HCT116 (cell line): ENCODE results near the gene NAGLU.
"Not testable (repeated sequence)": the region's sequence is repeated elsewhere in the genome, so short reads cannot be mapped to it uniquely, and the experiment has no call there.

ENCODE experiments used
- CEBPB ChIP-seq: IDR thresholded peaks from 2 replicates; pipeline ENCODE4 v1.6.1; 2012; ENCODE audit warnings: low read depth
- CTCF ChIP-seq, 3 experiments: fragments of 200-600 bp in 1 of 3; sonication (generic) in 1 of 3; IDR thresholded peaks in 2 of 3; conservative IDR thresholded peaks in 1 of 3; 2 replicates each; pipeline ENCODE4 v1.5.1; 2012 to 2017; ENCODE audit warnings: low read depth in 2 of 3, low read length in 2 of 3, antibody characterized with exemption in 1 of 3, borderline replicate concordance in 1 of 3, control low read depth in 1 of 3, mild to moderate bottlenecking in 1 of 3, mixed read lengths in 1 of 3, mixed run types in 1 of 3, moderate library complexity in 1 of 3; ENCODE audit not compliant: insufficient read depth in 1 of 3
- POLR2A ChIP-seq: IDR thresholded peaks from 2 replicates; pipeline ENCODE4 v1.7.0; 2011; ENCODE audit warnings: borderline replicate concordance; ENCODE audit not compliant: insufficient read depth, insufficient read length; ENCODE audit errors: extremely low read depth
- RAD21 ChIP-seq: IDR thresholded peaks from 2 replicates; pipeline ENCODE4 v1.6.1; 2012; ENCODE audit warnings: low read depth, mild to moderate bottlenecking
- SIN3A ChIP-seq: IDR thresholded peaks from 2 replicates; pipeline ENCODE4 v1.6.1; 2012; ENCODE audit warnings: low read depth
- YY1 ChIP-seq: IDR thresholded peaks from 2 replicates; pipeline ENCODE4 v1.6.1; 2011; ENCODE audit warnings: low read length, low read depth, moderate library complexity, mild to moderate bottlenecking; ENCODE audit not compliant: insufficient replicate concordance; ENCODE audit errors: extremely low read depth
- ZFX ChIP-seq: fragments of 450-650 bp; IDR thresholded peaks from 2 replicates; pipeline ENCODE4 v1.6.1; 2017
- TF ChIP-seq, protein P1 (sequence below): IDR thresholded peaks from 2 replicates; pipeline ENCODE4 v1.6.1; 2011; ENCODE audit warnings: mild to moderate bottlenecking, low read length, moderate library complexity; ENCODE audit not compliant: insufficient replicate concordance; ENCODE audit errors: extremely low read depth

- TF ChIP-seq ZFX; CTCF (IDR thresholded peaks at IDR 0.05 in 2 of 3, conservative IDR thresholded peaks at IDR 0.05 in 1 of 3; ENCODE audit: borderline replicate concordance in 1 of 3, insufficient read depth in 1 of 3, low read depth in 2 of 3, low read length in 2 of 3); CEBPB; SIN3A; RAD21; YY1; POLR2A: not testable (repeated sequence)
- TF ChIP-seq, protein P1, sequence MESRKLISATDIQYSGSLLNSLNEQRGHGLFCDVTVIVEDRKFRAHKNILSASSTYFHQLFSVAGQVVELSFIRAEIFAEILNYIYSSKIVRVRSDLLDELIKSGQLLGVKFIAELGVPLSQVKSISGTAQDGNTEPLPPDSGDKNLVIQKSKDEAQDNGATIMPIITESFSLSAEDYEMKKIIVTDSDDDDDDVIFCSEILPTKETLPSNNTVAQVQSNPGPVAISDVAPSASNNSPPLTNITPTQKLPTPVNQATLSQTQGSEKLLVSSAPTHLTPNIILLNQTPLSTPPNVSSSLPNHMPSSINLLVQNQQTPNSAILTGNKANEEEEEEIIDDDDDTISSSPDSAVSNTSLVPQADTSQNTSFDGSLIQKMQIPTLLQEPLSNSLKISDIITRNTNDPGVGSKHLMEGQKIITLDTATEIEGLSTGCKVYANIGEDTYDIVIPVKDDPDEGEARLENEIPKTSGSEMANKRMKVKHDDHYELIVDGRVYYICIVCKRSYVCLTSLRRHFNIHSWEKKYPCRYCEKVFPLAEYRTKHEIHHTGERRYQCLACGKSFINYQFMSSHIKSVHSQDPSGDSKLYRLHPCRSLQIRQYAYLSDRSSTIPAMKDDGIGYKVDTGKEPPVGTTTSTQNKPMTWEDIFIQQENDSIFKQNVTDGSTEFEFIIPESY = not testable (repeated sequence)
Observed at GRCh38 chr17:42540558-42540957, 4.5 kb downstream of the NAGLU start.
